Hindlimb muscle (tissue), 1 donor: ENCODE data around the gene FASTK. TPM values are rescaled to one million over a fixed set of nuclear protein-coding genes. Genes with fewer than 3 reads are reported as not detected.

Experiments used
- DNase-seq: peaks from one replicate; pipeline ENCODE4 v3.0.0-alpha.2; 2013
- polyA plus RNA-seq: library from polyadenylated mRNA; unstranded; fragments of 120-200 nt; gene quantifications from one replicate; pipeline ENCODE4 v1.2.1, GENCODE V29; 2013; ENCODE audit not compliant: insufficient read length

Gene FASTK
- polyA plus RNA-seq, 1 donor: 75.9 TPM

- no peak for DNase-seq
Measured at GRCh38 chr7:151082141-151083070, 1.8 kb upstream of the FASTK start.

GRCh38 chr7:151081170-151082101 lies 827 bp upstream of the FASTK start:
- DNase-seq: no peak

GRCh38 chr7:151080067-151080521 lies 515 bp downstream of the FASTK start:
- DNase-seq: no peak

- no peak for DNase-seq
Measured at GRCh38 chr7:151079199-151079910, 1.3 kb downstream of the FASTK start.

- DNase-seq: no peak
Measured at GRCh38 chr7:151078233-151079040, 2.2 kb downstream of the FASTK start.

- no peak for DNase-seq
Measured at GRCh38 chr7:151077705-151078232, 2.8 kb downstream of the FASTK start.

GRCh38 chr7:151076863-151077704 lies 3.5 kb downstream of the FASTK start:
- no peak for DNase-seq

GRCh38 chr7:151075978-151076426 lies 4.6 kb downstream of the FASTK start:
- DNase-seq: no peak

- no peak for DNase-seq
Measured at GRCh38 chr7:151075662-151075971, 5.0 kb downstream of the FASTK start.

- no peak for DNase-seq
Measured at GRCh38 chr7:151074817-151075661, 5.6 kb downstream of the FASTK start.

GRCh38 chr7:151073990-151074389 lies 6.6 kb downstream of the FASTK start:
- DNase-seq: no peak

GRCh38 chr7:151071032-151071866 lies 9.4 kb downstream of the FASTK start:
- DNase-seq: no peak

- DNase-seq: no peak
Measured at GRCh38 chr7:151070574-151070960, 10.0 kb downstream of the FASTK start.

- DNase-seq: no peak
Measured at GRCh38 chr7:151069841-151070573, 10.6 kb downstream of the FASTK start.

GRCh38 chr7:151068069-151068773 lies 12.4 kb downstream of the FASTK start:
- DNase-seq: no peak

GRCh38 chr7:151066273-151066974 lies 14.2 kb downstream of the FASTK start:
- no peak for DNase-seq
